ENCODE results near the gene SLC35A5.

- TF ChIP-seq EZH2 (IDR thresholded peaks at IDR 0.05; ENCODE audit: borderline replicate concordance, low read length) (no peak), CTCF (conservative IDR thresholded peaks at IDR 0.05 in 1 of 2, IDR thresholded peaks at IDR 0.05 in 1 of 2; ENCODE audit: extremely low read depth in 1 of 2, insufficient read depth in 1 of 2, low read depth in 1 of 2, low read length in 2 of 2) (no peak)
Measured at GRCh38 chr3:112585782-112586181, 23.9 kb downstream of the SLC35A5 start.
